PC-9 (cell line): Measurements from ENCODE around the gene NHS. TPM values are rescaled to one million over a fixed set of nuclear protein-coding genes. Genes with fewer than 3 reads are reported as not detected.

ENCODE experiments used
- BruUV-seq: library from RNA; stranded (reverse); fragments of 400-500 nt; replicated peaks from 2 replicates; lab custom pipeline; 2021; lab: Mats Ljungman, UMichigan
- CTCF ChIA-PET: fragments of 300-600 bp; sonication (Branson Sonifier 250); formaldehyde crosslinking; loops from one replicate; lab custom pipeline; 2022; ENCODE audit warnings: antibody characterized with exemption; lab: Charles Lee
- POLR2A ChIA-PET: fragments of 300-600 bp; sonication (Branson Sonifier 250); formaldehyde crosslinking; loops from one replicate; lab custom pipeline; 2022; ENCODE audit warnings: antibody characterized with exemption; ENCODE audit not compliant: unreplicated experiment; lab: Charles Lee
- DNase-seq, 2 experiments: peaks; one replicate each; pipeline versions ENCODE4 v3.0.0 to v3.0.0-alpha.2; 2015 to 2022; ENCODE audit warnings: mixed read lengths in 1 of 2
- H2AFZ ChIP-seq: fragments of 200-600 bp; sonication (generic); 2 replicates; pipeline ENCODE4 v1.8.1; 2017; ENCODE audit warnings: antibody characterized with exemption
- H3F3A ChIP-seq: fragments of 200-600 bp; sonication (generic); 2 replicates; pipeline ENCODE4 v1.8.1; 2017; ENCODE audit warnings: antibody characterized with exemption, mild to moderate bottlenecking, low read depth; ENCODE audit not compliant: insufficient read depth
- H3K27ac ChIP-seq: fragments of 200-600 bp; sonication (generic); 2 replicates; pipeline ENCODE4 v1.6.1; 2016; ENCODE audit warnings: mixed run types
- H3K27me3 ChIP-seq: fragments of 200-600 bp; sonication (generic); 2 replicates; pipeline ENCODE4 v1.6.1; 2016; ENCODE audit warnings: low read depth, mixed run types; ENCODE audit not compliant: insufficient read depth
- H3K36me3 ChIP-seq: fragments of 200-600 bp; sonication (generic); 2 replicates; pipeline ENCODE4 v1.6.1; 2016; ENCODE audit warnings: low read depth, mixed run types
- H3K4me1 ChIP-seq: fragments of 200-600 bp; sonication (generic); replicated peaks from 2 replicates; pipeline ENCODE4 v1.6.1; 2016; ENCODE audit warnings: mixed run types; ENCODE audit not compliant: insufficient read depth
- H3K4me2 ChIP-seq: fragments of 200-600 bp; sonication (generic); 2 replicates; pipeline ENCODE4 v1.6.1; 2017; ENCODE audit warnings: mixed run types
- H3K4me3 ChIP-seq: fragments of 200-600 bp; sonication (generic); 2 replicates; pipeline ENCODE4 v1.6.1; 2016; ENCODE audit warnings: mixed run types
- H3K79me2 ChIP-seq: fragments of 200-600 bp; sonication (generic); 2 replicates; pipeline ENCODE4 v1.6.1; 2017; ENCODE audit warnings: low read depth, mixed run types
- H3K9me2 ChIP-seq: fragments of 200-600 bp; sonication (generic); 2 replicates; pipeline ENCODE4 v1.8.1; 2017; ENCODE audit warnings: mild to moderate bottlenecking; ENCODE audit not compliant: insufficient read depth
- H3K9me3 ChIP-seq: fragments of 200-600 bp; sonication (generic); 2 replicates; pipeline ENCODE4 v1.8.1; 2016; ENCODE audit warnings: low read depth; ENCODE audit not compliant: insufficient read depth
- H4K20me1 ChIP-seq: fragments of 200-600 bp; sonication (generic); 2 replicates; pipeline ENCODE4 v1.8.1; 2017; ENCODE audit not compliant: insufficient read depth
- EZH2 ChIP-seq: fragments of 200-600 bp; sonication (generic); IDR thresholded peaks from 2 replicates; pipeline ENCODE4 v1.8.0; 2017; ENCODE audit warnings: antibody characterized with exemption, low read depth
- intact Hi-C: fragments of 100-400 bp; cut with micrococcal nuclease; formaldehyde crosslinking; loops from one replicate; pipeline ENCODE4 v1.10.0; 2022; ENCODE audit not compliant: unreplicated experiment
- total RNA-seq: library from RNA; stranded (reverse); gene quantifications from 2 replicates; pipeline ENCODE4 v1.2.3, GENCODE V29; 2021
- TF ChIP-seq, protein P1 (sequence below): fragments of 200-600 bp; sonication (generic); conservative IDR thresholded peaks from 2 replicates; pipeline ENCODE4 v1.6.1; 2017; ENCODE audit warnings: mixed run types, antibody characterized with exemption, mild to moderate bottlenecking, moderate library complexity

Gene NHS
- total RNA-seq, 1 experiment from 2014 or later, result 6.7 TPM

- POLR2A ChIA-PET, result no interaction called here
- Histone ChIP-seq H3K27ac (no peak overlapping the region), H3K4me2 (no peak overlapping the region), H2AFZ (no peak overlapping the region), H3K9me3 (no peaks in the 10 kb centered on the region), H3K79me2 (no peaks in the 10 kb centered on the region), H3F3A (peaks cover 13% of the 10 kb centered on the region), H3K9me2 (no peaks in the 10 kb centered on the region), H3K27me3 (no peaks in the 10 kb centered on the region), H4K20me1 (no peaks in the 10 kb centered on the region), H3K4me3 (no peak overlapping the region), H3K36me3 (no peaks in the 10 kb centered on the region), H3K4me1 (peaks cover 23% of the 10 kb centered on the region)
- TF ChIP-seq, protein P1, sequence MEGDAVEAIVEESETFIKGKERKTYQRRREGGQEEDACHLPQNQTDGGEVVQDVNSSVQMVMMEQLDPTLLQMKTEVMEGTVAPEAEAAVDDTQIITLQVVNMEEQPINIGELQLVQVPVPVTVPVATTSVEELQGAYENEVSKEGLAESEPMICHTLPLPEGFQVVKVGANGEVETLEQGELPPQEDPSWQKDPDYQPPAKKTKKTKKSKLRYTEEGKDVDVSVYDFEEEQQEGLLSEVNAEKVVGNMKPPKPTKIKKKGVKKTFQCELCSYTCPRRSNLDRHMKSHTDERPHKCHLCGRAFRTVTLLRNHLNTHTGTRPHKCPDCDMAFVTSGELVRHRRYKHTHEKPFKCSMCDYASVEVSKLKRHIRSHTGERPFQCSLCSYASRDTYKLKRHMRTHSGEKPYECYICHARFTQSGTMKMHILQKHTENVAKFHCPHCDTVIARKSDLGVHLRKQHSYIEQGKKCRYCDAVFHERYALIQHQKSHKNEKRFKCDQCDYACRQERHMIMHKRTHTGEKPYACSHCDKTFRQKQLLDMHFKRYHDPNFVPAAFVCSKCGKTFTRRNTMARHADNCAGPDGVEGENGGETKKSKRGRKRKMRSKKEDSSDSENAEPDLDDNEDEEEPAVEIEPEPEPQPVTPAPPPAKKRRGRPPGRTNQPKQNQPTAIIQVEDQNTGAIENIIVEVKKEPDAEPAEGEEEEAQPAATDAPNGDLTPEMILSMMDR, result no peak
- DNase-seq, result no peak
- CTCF ChIA-PET, result no interaction called here
- intact Hi-C loops, result no loop called here
- no TSS peak for BruUV-seq
Measured at GRCh38 chrX:17616936-17617335, 241.9 kb downstream of the NHS start.

DNA sequence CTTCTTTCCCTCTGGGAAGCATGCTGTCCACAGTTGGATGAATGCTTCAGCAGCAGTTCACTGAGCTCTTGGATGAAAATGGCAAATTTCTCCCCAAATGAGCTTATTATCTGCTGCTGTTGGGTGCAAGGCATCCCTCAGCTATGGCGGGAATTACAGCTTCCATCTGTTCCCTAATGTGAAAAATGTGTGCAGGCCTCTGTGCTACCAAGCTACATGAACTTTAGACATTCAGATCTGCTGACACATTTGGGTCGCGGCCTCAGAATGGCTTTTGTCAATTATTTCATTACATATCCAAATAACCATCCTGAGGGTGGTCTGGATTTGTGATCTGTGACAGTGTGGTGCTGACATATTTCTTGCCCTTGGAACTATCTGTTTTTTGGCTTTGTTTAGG, 242.8 kb downstream of the NHS start:
- CTCF ChIA-PET, result no interaction called here
- TF ChIP-seq, protein P1, result no peak
- TF ChIP-seq EZH2, result no peak
- BruUV-seq, result no TSS peak

GRCh38 chrX:17621566-17622270, 246.7 kb downstream of the NHS start:
- Histone ChIP-seq H3K4me2 (no peak overlapping the region), H3K27me3 (no peaks in the 10 kb centered on the region)
- CTCF ChIA-PET, result no interaction called here

More for the DNA sequence above, 242.8 kb downstream of the NHS start:
- DNase-seq, result no peak
- Histone ChIP-seq H3K27ac (no peak overlapping the region), H3K4me1 (peaks cover 19% of the 10 kb centered on the region), H3K9me3 (no peaks in the 10 kb centered on the region), H3K9me2 (no peaks in the 10 kb centered on the region), H4K20me1 (no peaks in the 10 kb centered on the region), H3K27me3 (no peaks in the 10 kb centered on the region), H3K79me2 (no peaks in the 10 kb centered on the region), H3K4me3 (no peak overlapping the region), H2AFZ (no peak overlapping the region), H3K36me3 (no peaks in the 10 kb centered on the region), H3F3A (peaks cover 13% of the 10 kb centered on the region), H3K4me2 (no peak overlapping the region)
- POLR2A ChIA-PET, result no interaction called here
- intact Hi-C loops, result no loop called here

More at GRCh38 chrX:17621566-17622270, 246.7 kb downstream of the NHS start:
- no peaks in the 10 kb centered on the region for H3K79me2 ChIP-seq
- POLR2A ChIA-PET, result no interaction called here
- DNase-seq, result no peak
- no peaks in the 10 kb centered on the region for H3F3A ChIP-seq
- H4K20me1 ChIP-seq, result no peaks in the 10 kb centered on the region
- no peak overlapping the region for H2AFZ ChIP-seq
- no peaks in the 10 kb centered on the region for H3K9me2 ChIP-seq
- H3K27ac ChIP-seq, result no peak overlapping the region
- TF ChIP-seq, protein P1, result no peak
- TF ChIP-seq EZH2, result no peak
- no peaks in the 10 kb centered on the region for H3K4me1 ChIP-seq
- H3K4me3 ChIP-seq, result no peak overlapping the region
- intact Hi-C loops, result no loop called here
- H3K9me3 ChIP-seq, result no peaks in the 10 kb centered on the region
- BruUV-seq, result no TSS peak
- H3K36me3 ChIP-seq, result no peaks in the 10 kb centered on the region
